ACHN (cell line): ENCODE measurements around the gene TMEM255B.
"Not testable (repeated sequence)": the region's sequence is repeated elsewhere in the genome, so short reads cannot be mapped to it uniquely, and the experiment has no call there.

Experiments
- DNase-seq: peaks from one replicate; pipeline ENCODE4 v3.0.0-alpha.2; 2015
- in situ Hi-C: cut with HindIII; loops from 2 replicates; pipeline ENCODE4 v1.10.0; 2017; ENCODE audit warnings: low sequenced_read_pairs, low pct_ligation_motif_present, low pct_unique_long_range_greater_than_20kb

Gene TMEM255B

DNA sequence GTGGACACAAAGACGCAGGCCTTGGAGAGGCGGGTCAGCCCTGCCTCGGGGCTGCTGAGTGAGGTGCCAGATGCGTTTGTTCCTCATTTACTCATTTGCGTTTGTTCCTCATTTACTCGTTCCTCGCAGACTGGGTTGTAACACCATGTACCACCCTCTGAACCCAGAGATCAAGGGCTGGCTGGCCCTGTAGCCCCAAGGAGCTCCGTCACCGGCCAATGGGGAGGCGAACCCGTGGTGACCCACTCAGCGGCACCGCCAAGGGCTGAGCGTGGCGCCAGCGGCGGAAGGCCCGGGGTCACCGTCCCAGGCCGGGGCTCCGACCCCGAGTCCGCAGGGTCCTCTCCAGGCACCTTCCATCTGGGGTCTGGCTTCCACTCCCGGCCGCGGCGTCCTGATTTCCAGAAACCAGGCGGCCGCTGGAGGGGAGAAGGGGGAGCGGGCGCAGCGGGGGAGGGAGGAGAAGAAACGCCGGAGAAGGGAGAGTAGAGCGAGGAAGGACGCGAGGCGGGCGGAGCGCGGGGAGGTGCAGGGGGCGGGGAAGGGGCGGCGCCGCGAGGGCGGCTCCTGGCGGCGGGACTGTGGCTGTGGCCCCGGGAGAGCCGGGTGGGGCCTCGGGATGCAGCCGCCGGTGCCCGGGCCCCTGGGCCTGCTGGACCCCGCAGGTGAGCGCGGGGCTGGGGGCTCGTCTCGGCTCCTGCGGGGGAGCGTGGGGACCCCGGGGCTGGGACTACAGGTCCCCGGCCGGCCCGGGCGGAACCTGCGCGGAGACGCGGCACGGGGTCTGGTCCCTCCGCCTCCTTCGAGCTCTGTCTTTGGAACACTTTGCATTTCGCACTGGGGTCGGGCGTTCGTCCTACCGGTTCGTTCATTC lies at the start of gene TMEM255B:
TMEM255B (plus strand) TSS at position 576 of the 874 bp plus-strand sequence; CDS start at position 620, 44 bp downstream.
- in situ Hi-C loops: no loop called here
- peak; percentile 78 for DNase-seq

DNA sequence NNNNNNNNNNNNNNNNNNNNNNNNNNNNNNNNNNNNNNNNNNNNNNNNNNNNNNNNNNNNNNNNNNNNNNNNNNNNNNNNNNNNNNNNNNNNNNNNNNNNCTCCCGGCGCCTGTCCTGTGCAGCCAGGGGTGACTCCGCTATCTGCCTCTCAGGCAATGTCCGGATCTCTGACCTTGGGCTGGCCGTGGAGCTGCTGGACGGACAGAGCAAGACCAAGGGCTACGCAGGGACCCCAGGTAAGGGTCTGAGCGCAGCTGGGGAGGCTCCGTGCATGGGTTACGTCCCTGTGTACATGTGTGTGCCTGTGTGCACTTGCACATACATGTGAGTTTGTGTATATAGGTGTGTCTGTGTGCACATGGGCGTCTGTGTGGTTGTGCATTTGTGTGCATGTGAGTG lies 36.1 kb upstream of the TMEM255B start:
- in situ Hi-C loops: no loop called here
- no peak for DNase-seq

DNA sequence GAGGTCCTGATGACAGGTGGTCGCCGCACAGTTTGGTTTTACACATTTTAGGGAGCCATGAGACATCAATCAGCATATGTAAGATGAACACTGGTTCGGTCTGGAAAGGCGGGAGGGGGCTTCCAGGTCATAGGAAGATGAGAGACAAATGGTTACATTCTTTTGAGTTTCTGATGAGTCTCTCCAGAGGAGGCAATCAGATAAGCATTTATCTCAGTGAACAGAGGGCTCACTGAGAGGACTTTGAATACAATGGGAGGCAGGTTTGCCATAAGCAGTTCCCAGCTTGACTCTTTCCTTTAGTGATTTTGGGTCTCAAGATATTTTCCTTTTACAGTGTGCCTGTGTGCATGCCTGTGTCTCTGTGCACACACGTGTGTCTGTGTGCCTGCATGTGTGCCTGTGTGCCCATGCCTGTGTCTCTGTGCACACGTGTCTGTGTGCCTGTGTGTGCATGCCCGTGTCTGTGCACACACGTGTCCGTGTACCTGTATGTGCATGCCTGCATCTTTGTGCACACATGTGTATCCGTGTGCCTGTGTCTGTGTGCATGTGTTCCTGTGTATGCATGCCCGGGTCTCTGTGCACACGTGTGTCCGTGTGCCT lies 35.5 kb upstream of the TMEM255B start:
- no peak for DNase-seq
- in situ Hi-C loops: no loop called here

GRCh38 chr13:113724016-113724758 lies 34.8 kb upstream of the TMEM255B start:
- DNase-seq: no peak
- in situ Hi-C loops: no loop called here

GRCh38 chr13:113724780-113725315 lies 34.2 kb upstream of the TMEM255B start:
- DNase-seq: peak; percentile 73
- in situ Hi-C loops: no loop called here

DNA sequence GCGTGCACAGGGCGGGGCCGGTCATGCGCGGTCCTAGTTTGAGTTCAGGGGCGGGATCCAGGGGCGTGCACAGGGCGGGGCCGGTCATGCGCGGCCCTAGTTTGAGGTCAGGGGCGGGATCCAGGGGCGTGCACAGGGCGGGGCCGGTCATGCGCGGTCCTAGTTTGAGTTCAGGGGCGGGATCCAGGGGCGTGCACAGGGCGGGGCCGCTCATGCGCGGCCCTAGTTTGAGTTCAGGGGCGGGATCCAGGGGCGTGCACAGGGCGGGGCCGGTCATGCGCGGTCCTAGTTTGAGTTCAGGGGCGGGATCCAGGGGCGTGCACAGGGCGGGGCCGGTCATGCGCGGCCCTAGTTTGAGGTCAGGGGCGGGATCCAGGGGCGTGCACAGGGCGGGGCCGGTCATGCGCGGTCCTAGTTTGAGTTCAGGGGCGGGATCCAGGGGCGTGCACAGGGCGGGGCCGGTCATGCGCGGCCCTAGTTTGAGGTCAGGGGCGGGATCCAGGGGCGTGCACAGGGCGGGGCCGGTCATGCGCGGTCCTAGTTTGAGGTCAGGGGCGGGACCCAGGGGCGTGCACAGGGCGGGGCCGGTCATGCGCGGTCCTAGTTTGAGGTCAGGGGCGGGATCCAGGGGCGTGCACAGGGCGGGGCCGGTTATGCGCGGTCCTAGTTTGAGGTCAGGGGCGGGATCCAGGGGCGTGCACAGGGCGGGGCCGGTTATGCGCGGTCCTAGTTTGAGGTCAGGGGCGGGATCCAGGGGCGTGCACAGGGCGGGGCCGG lies 33.5 kb upstream of the TMEM255B start:
- in situ Hi-C loops, DNase-seq: not testable (repeated sequence)

DNA sequence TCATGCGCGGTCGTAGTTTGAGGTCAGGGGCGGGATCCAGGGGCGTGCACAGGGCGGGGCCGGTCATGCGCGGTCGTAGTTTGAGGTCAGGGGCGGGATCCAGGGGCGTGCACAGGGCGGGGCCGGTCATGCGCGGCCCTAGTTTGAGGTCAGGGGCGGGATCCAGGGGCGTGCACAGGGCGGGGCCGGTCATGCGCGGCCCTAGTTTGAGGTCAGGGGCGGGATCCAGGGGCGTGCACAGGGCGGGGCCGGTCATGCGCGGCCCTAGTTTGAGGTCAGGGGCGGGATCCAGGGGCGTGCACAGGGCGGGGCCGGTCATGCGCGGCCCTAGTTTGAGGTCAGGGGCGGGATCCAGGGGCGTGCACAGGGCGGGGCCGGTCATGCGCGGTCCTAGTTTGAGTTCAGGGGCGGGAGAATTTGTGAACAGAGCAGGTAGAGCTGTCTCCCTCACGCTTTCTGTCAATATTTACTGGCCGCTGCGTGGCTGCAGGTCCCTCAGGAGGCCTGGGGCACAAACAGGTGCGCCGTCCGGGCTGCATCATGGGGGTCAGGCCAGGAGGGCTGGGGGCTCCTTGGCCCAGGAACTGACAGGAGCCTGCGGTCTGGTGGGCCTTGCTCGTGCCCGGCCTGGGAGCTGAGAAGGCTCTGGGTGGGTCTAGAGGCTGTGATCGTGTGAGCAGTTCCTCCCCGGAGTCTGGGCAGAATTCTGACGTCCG lies 32.8 kb upstream of the TMEM255B start:
- DNase-seq, in situ Hi-C loops: not testable (repeated sequence)

DNA sequence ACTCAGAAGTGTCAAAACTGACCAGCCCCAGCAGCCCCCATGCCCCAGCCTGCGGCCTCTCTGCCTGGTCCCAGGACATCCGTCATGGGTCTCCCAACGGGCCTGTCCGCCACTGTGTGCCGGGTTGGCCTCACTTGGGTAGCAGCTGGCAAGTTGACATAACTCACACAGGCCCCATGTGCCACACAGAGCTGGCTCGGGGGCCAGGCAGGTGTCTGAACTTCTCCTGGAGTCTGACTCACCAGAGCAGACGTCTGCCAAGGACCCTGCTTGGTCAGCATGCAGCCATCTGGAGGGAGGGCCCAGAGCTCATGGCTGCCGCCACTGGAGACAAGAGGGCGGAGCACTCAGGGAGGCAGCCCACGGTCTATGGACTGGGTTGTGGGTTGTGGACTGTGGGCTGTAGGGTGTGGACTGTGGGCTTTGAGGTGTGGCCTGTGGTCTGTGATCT lies 32.0 kb upstream of the TMEM255B start:
- in situ Hi-C loops: no loop called here
- DNase-seq: peak; percentile 54

DNA sequence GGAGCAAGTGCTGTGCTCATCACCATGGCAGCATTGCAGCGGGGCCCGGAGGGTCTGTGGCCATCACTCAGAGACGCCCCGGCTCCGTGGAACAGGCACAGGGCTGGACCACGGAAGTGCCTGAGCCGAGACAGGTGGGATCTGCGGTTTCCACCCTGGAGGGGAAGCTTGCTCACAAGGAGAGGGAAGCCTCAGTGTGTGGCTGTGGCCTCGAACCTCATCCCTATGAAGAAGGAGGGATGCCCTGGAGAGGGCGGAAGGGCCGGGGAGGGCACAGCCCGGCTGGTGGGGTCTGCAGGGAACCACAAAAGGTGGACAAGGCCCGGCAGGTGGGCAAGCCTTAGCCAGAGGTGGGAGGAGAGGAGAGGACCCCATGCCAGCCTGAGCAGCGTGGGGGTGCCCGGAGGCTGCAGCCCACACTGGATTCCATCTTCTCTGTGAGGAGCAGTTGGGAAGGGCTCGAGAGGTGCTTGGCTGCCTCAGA lies 30.4 kb upstream of the TMEM255B start:
- in situ Hi-C loops: no loop called here
- no peak for DNase-seq

- no peak for DNase-seq
- in situ Hi-C loops: no loop called here
Observed at GRCh38 chr13:113729187-113730019, 29.6 kb upstream of the TMEM255B start.

DNA sequence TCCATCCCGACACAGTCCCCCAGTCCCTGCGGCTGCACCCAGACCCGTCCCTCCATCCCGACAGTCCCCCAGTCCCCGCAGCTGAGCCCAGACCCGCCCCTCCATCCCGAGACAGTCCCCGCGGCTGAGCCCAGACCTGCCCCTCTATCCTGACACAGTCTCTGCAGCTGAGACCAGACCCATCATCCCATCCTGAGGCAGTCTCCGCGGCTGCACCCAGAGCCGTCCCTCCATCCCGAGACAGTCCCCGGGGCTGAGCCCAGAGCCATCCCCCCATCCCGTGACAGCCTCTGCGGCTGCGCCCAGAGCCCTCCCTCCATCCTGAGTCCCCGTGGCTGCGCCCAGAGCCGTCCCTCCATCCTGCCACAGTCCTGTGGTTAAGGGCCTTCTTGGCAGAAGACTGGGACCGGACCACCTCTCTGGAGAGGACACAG lies 28.8 kb upstream of the TMEM255B start:
- in situ Hi-C loops: no loop called here
- no peak for DNase-seq

GRCh38 chr13:113730831-113731191 lies 28.2 kb upstream of the TMEM255B start:
- in situ Hi-C loops: no loop called here
- no peak for DNase-seq

DNA sequence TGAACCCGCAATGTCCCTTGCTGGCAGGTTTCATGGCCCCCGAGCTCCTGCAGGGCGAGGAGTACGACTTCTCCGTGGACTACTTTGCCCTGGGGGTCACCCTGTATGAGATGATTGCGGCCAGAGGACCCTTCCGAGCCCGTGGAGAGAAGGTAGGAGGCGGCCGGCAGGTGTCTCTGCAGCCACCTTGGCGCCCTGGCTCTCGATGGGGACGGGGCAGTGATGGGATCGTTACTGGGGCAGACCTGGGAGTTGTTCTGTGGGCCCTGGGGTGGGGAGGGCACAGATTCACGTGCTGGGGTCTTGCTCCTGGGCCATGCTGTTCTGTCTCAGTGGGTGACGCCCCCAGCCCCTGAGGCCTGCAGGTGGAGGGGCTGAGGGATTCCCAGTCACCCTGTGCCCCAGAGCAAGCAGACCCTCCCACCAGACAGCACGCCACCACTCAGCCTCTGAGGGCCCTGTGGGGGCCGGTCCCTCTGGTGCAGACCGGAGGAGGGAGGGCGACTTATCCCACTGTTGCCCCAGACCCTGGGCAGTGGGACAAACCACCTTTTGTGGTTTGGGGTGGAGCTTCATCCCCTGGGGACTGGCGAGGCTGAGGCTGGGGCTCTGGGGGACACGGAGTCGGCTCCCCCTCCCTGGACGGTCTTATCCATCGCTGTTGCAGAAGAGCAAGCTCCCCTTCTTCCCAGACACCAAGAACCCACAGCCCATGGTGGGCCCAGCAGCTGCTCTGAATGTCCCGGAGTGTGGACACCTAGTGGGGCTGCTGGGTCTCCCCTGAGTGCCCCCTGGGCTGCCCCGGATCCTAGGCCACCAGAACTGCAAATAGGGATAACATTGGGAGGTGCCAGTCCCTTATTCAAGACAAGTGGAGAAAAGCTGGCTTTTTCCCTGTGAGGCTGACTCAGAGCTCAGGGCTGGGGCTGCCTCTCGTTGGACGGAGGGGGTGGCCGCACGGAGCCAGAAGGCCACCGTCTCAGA lies 27.5 kb upstream of the TMEM255B start:
- no peak for DNase-seq
- in situ Hi-C loops: no loop called here

GRCh38 chr13:113732176-113732960 lies 26.7 kb upstream of the TMEM255B start:
- in situ Hi-C loops: no loop called here
- DNase-seq: no peak
